ENCODE measurements around the gene MYO15A. TPM values are rescaled to one million over a fixed set of nuclear protein-coding genes. Genes with fewer than 3 reads are reported as not detected.

Gene MYO15A
- total and polyA plus RNA-seq, 2 donors (not counting 1 experiment from before 2014, with no cell fraction given), result 2.5 to 3.1 TPM

GRCh38 chr17:18184143-18185031 lies 75.8 kb downstream of the MYO15A start:
- H3K9me3 ChIP-seq (ENCODE audit: control extremely low read depth in 1 of 3, control insufficient read depth in 2 of 3, insufficient read depth in 1 of 3, low read length in 2 of 3), result no peaks in the 10 kb centered on the region
- peak overlapping the region; percentile 88 for H2AFZ ChIP-seq (ENCODE audit: insufficient read depth, low read depth, low read length, poor library complexity, severe bottlenecking)
- Mint-ChIP-seq H3K9me3 (ENCODE audit: insufficient read depth) (no peaks in the 10 kb centered on the region), H3K27me3 (no peaks in the 10 kb centered on the region), H3K4me3 (peak overlapping the region; percentile 99), H3K4me1 (peaks cover 53% of the 10 kb centered on the region), H3K27ac (peak overlapping the region; percentile 100)
- H3K4me3 ChIP-seq (ENCODE audit: control extremely low read depth in 1 of 5, extremely low read depth in 1 of 5, insufficient read depth in 1 of 5, low read depth in 2 of 5, low read length in 4 of 5), result peak overlapping the region; percentile 59 to 94 (median 81)
- TF ChIP-seq CTCF (IDR thresholded peaks at IDR 0.05) (peak; percentile 22), EZH2 (IDR thresholded peaks at IDR 0.05; ENCODE audit: borderline replicate concordance, insufficient read depth, low read depth, low read length, poor library complexity, severe bottlenecking) (no peak)
- no peaks in the 10 kb centered on the region for H3K27me3 ChIP-seq (replicated peaks in 1 of 4; ENCODE audit: control extremely low read depth in 1 of 4, control insufficient read depth in 3 of 4, insufficient read depth in 4 of 4, low read length in 3 of 4)
- under 1% methylated on average over 92 of the region's 92 CpGs for WGBS (ENCODE audit: insufficient coverage)
- peaks cover 56% of the 10 kb centered on the region for H3K79me2 ChIP-seq (ENCODE audit: control insufficient read depth, insufficient read depth, low read length)
- peak overlapping the region; percentile 97 for H3K4me2 ChIP-seq (replicated peaks; ENCODE audit: low read depth, low read length, poor library complexity, severe bottlenecking)
- ChIA-PET POLR2A (interaction anchor here (0.6 to 3.1 kb wide), 9 partner anchors 27 to 212 kb away, joined by 3 to 30 read pairs (median 3); partner anchors contain the start of genes ATPAF2, DRC3, GID4 and TOM1L2), CTCF (interaction anchor here (1.0 to 1.5 kb wide), 5 partner anchors 14 to 43 kb away, joined by 3 to 5 read pairs (median 3); no protein-coding TSS in a partner anchor)
- DNase-seq, result peak; percentile 84
- H3K27ac ChIP-seq (ENCODE audit: low read length in 2 of 2), result peak overlapping the region; percentile 93 to 96
- intact Hi-C loops (cut with micrococcal nuclease), result loop anchor here (1.0 kb wide), 1 partner anchor 43 kb away; no protein-coding TSS in a partner anchor
- H3K36me3 ChIP-seq (replicated peaks in 1 of 2; ENCODE audit: control extremely low read depth in 1 of 2, control insufficient read depth in 1 of 2, extremely low read depth in 1 of 2, insufficient read depth in 2 of 2, low read length in 1 of 2), result peaks cover 6 to 31% of the 10 kb centered on the region in 2 experiments
- ATAC-seq (ENCODE audit: low read depth), result peak; percentile 4
- H3K4me1 ChIP-seq (ENCODE audit: control insufficient read depth in 2 of 2, insufficient read depth in 2 of 2, low read length in 2 of 2), result peaks cover 45 to 54% of the 10 kb centered on the region in 2 donors
- H3K9ac ChIP-seq (ENCODE audit: low read length), result peak overlapping the region; percentile 93
- peaks cover 46% of the 10 kb centered on the region for H4K20me1 ChIP-seq (ENCODE audit: control insufficient read depth, insufficient read depth, low read length, poor library complexity, severe bottlenecking)

All from B cell (primary cell).